Omental fat pad (tissue), 4 donors: ENCODE measurements around the gene KRT84. TPM values are rescaled to one million over a fixed set of nuclear protein-coding genes. Genes with fewer than 3 reads are reported as not detected.
"Not testable (repeated sequence)": the region's sequence is repeated elsewhere in the genome, so short reads cannot be mapped to it uniquely, and the experiment has no call there.

Experiments
- ATAC-seq: fragments of 150-250 bp; one replicate; pipeline ENCODE4 v1.9.1; 2016; ENCODE audit warnings: mild to moderate bottlenecking, moderate library complexity; ENCODE audit not compliant: low FRiP score
- DNase-seq: peaks from one replicate; pipeline ENCODE4 v3.0.0-alpha.2; 2019; ENCODE audit warnings: low spot score
- CTCF ChIP-seq, 3 donors: fragments of 450-650 bp; IDR thresholded peaks; one replicate each; pipeline ENCODE4 v1.5.1; 2016 to 2017; ENCODE audit warnings: antibody characterized with exemption in 3 of 3, mild to moderate bottlenecking in 3 of 3, moderate library complexity in 2 of 3
- total RNA-seq, 4 donors: library from RNA; depleted of rRNA; stranded (reverse); fragments of >200 nt; gene quantifications; one replicate each; pipeline ENCODE4 v1.1.0, GENCODE V29; 2016

KRT84 gene
- total RNA-seq, 4 donors from 2014 or later: not detected

- ATAC-seq: no peak
- DNase-seq: no peak
- no peak for TF ChIP-seq CTCF (IDR thresholded peaks at IDR 0.05)
Measured at GRCh38 chr12:52347551-52348510, 37.6 kb downstream of the KRT84 start.

GRCh38 chr12:52347016-52347415 is 38.4 kb downstream of the KRT84 start:
- TF ChIP-seq CTCF (IDR thresholded peaks at IDR 0.05): no peak
- DNase-seq: no peak
- no peak for ATAC-seq

GRCh38 chr12:52346593-52346992 is 38.9 kb downstream of the KRT84 start:
- TF ChIP-seq CTCF (IDR thresholded peaks at IDR 0.05): no peak
- DNase-seq (no peak), ATAC-seq (no peak)

GRCh38 chr12:52345041-52345440 is 40.4 kb downstream of the KRT84 start:
- DNase-seq: not testable (repeated sequence)

GRCh38 chr12:52344111-52344510 is 41.3 kb downstream of the KRT84 start:
- ATAC-seq (no peak), DNase-seq (no peak)
- TF ChIP-seq CTCF (IDR thresholded peaks at IDR 0.05): no peak

More at GRCh38 chr12:52345041-52345440, 40.4 kb downstream of the KRT84 start:
- not testable (repeated sequence) for ATAC-seq

GRCh38 chr12:52343550-52343949 is 41.9 kb downstream of the KRT84 start:
- no peak for ATAC-seq
- TF ChIP-seq CTCF (IDR thresholded peaks at IDR 0.05): no peak
- no peak for DNase-seq

GRCh38 chr12:52342781-52343490 is 42.5 kb downstream of the KRT84 start:
- TF ChIP-seq CTCF (IDR thresholded peaks at IDR 0.05): no peak
- ATAC-seq (no peak), DNase-seq (no peak)
